ENCODE measurements around the gene BMPER.

BMPER gene

GRCh38 chr7:34026481-34027190 is 121.3 kb downstream of the BMPER start:
- no peak for DNase-seq (ENCODE audit: low spot score)

GRCh38 chr7:34031156-34031555 is 125.8 kb downstream of the BMPER start:
- no peak for DNase-seq (ENCODE audit: low spot score)

- no peak for DNase-seq (ENCODE audit: low spot score)
These were observed 129.4 kb downstream of the BMPER start for GRCh38 chr7:34034728-34035127.

- DNase-seq (ENCODE audit: low spot score) = no peak
These were observed 130.9 kb downstream of the BMPER start for GRCh38 chr7:34036051-34036920.

GRCh38 chr7:34036972-34037792 is 131.8 kb downstream of the BMPER start:
- DNase-seq (ENCODE audit: low spot score) = no peak

- peak; percentile 41 for DNase-seq (ENCODE audit: low spot score)
These were observed 133.6 kb downstream of the BMPER start for GRCh38 chr7:34038816-34039470.

- DNase-seq (ENCODE audit: low spot score) = peak; percentile 48
These were observed 136.4 kb downstream of the BMPER start for GRCh38 chr7:34041707-34042106.

- peak; percentile 58 for DNase-seq (ENCODE audit: low spot score)
These were observed 137.1 kb downstream of the BMPER start for GRCh38 chr7:34042406-34042805.

GRCh38 chr7:34043461-34044305 is 138.3 kb downstream of the BMPER start:
- no peak for DNase-seq (ENCODE audit: low spot score)

GRCh38 chr7:34044306-34044643 is 138.9 kb downstream of the BMPER start:
- DNase-seq (ENCODE audit: low spot score) = no peak

- DNase-seq (ENCODE audit: low spot score) = no peak
These were observed 139.5 kb downstream of the BMPER start for GRCh38 chr7:34044734-34045353.

- DNase-seq (ENCODE audit: low spot score) = no peak
These were observed 143.1 kb downstream of the BMPER start for GRCh38 chr7:34048445-34048844.

GRCh38 chr7:34054075-34054474 is 148.7 kb downstream of the BMPER start:
- no peak for DNase-seq (ENCODE audit: low spot score)

GRCh38 chr7:34057136-34057535 is 151.8 kb downstream of the BMPER start:
- no peak for DNase-seq (ENCODE audit: low spot score)

GRCh38 chr7:34057956-34058355 is 152.6 kb downstream of the BMPER start:
- DNase-seq (ENCODE audit: low spot score) = no peak

GRCh38 chr7:34058801-34059135 is 153.4 kb downstream of the BMPER start:
- no peak for DNase-seq (ENCODE audit: low spot score)

GRCh38 chr7:34059136-34059828 is 153.9 kb downstream of the BMPER start:
- DNase-seq (ENCODE audit: low spot score) = peak; percentile 33

- DNase-seq (ENCODE audit: low spot score) = peak; percentile 35
These were observed 155.0 kb downstream of the BMPER start for GRCh38 chr7:34060196-34060947.

GRCh38 chr7:34061149-34061548 is 155.8 kb downstream of the BMPER start:
- DNase-seq (ENCODE audit: low spot score) = peak; percentile 62

Measured in GM03348 (cell line).